CD4-positive, CD25-positive, alpha-beta regulatory T cell (primary cell): ENCODE data around the gene DST. TPM values are rescaled to one million over a fixed set of nuclear protein-coding genes. Genes with fewer than 3 reads are reported as not detected.

Source experiments
- ATAC-seq, 2 donors: fragments of 150-1000 bp; cut with Tn5 transposase; one replicate each; pipeline ENCODE4 v1.10.0; 2021; ENCODE audit warnings: low read depth in 2 of 2, moderate number of reproducible peaks in 2 of 2, moderate library complexity in 1 of 2
- DNase-seq, 3 donors: peaks; one replicate each; pipeline versions ENCODE4 v3.0.0 to v3.0.0-alpha.2; 2012 to 2022; ENCODE audit warnings: mixed read lengths in 1 of 3
- H3K27ac ChIP-seq: one replicate; pipeline ENCODE4 v1.7.0; 2013; ENCODE audit warnings: mild to moderate bottlenecking, low read length; ENCODE audit not compliant: insufficient read depth, poor library complexity, severe bottlenecking
- H3K27me3 ChIP-seq: one replicate; pipeline ENCODE4 v1.7.0; 2013; ENCODE audit warnings: low read length; ENCODE audit not compliant: control insufficient read depth, insufficient read depth
- H3K36me3 ChIP-seq: one replicate; pipeline ENCODE4 v1.7.0; 2013; ENCODE audit warnings: mild to moderate bottlenecking, low read length, moderate library complexity; ENCODE audit not compliant: control insufficient read depth, insufficient read depth
- H3K4me1 ChIP-seq: 2 replicates; pipeline ENCODE4 v1.7.0; 2013; ENCODE audit warnings: mild to moderate bottlenecking, low read length; ENCODE audit not compliant: insufficient read depth, control insufficient read depth, poor library complexity, severe bottlenecking
- H3K4me3 ChIP-seq: one replicate; pipeline ENCODE4 v1.7.0; 2013; ENCODE audit warnings: low read depth, mild to moderate bottlenecking, low read length, moderate library complexity
- H3K9me3 ChIP-seq, 2 experiments: 1 replicate in 1 of 2; 2 replicates in 1 of 2; pipeline ENCODE4 v1.7.0; 2013; ENCODE audit warnings: low read length in 2 of 2, mild to moderate bottlenecking in 1 of 2, moderate library complexity in 1 of 2; ENCODE audit not compliant: control insufficient read depth in 2 of 2
- H3K27ac Mint-ChIP-seq, 3 donors: one replicate each; pipeline ENCODE4 v1.8.0; 2020 to 2022; ENCODE audit warnings: mild to moderate bottlenecking in 3 of 3, mixed read lengths in 3 of 3, moderate library complexity in 2 of 3
- H3K27me3 Mint-ChIP-seq: one replicate; pipeline ENCODE4 v1.8.0; 2022; ENCODE audit warnings: mild to moderate bottlenecking, mixed read lengths
- H3K36me3 Mint-ChIP-seq: one replicate; pipeline ENCODE4 v1.8.0; 2020; ENCODE audit warnings: mixed read lengths
- H3K4me1 Mint-ChIP-seq, 4 donors: one replicate each; pipeline ENCODE4 v1.8.0; 2020 to 2022; ENCODE audit warnings: mixed read lengths in 4 of 4, mild to moderate bottlenecking in 1 of 4
- H3K4me3 Mint-ChIP-seq, 4 donors: one replicate each; pipeline ENCODE4 v1.8.0; 2020 to 2022; ENCODE audit warnings: mild to moderate bottlenecking in 4 of 4, mixed read lengths in 4 of 4, moderate library complexity in 3 of 4
- H3K9me3 Mint-ChIP-seq, 7 donors: one replicate each; pipeline ENCODE4 v1.8.0; 2020 to 2022; ENCODE audit warnings: mixed read lengths in 7 of 7, mild to moderate bottlenecking in 3 of 7, moderate library complexity in 2 of 7
- polyA plus RNA-seq, 4 donors: library from polyadenylated mRNA; unstranded; fragments of 300-500 nt; fragmentation: Illumina TruSeq; gene quantifications; one replicate each; pipeline ENCODE4 v1.2.3, GENCODE V29; 2021
- total RNA-seq: library from RNA; stranded (reverse); gene quantifications from one replicate; pipeline ENCODE4 v1.2.3, GENCODE V29; 2022

DST gene
- total and polyA plus RNA-seq, 5 donors from 2014 or later: 0.30 to 3.8 (median 1.2) TPM; not detected in 2

DNA sequence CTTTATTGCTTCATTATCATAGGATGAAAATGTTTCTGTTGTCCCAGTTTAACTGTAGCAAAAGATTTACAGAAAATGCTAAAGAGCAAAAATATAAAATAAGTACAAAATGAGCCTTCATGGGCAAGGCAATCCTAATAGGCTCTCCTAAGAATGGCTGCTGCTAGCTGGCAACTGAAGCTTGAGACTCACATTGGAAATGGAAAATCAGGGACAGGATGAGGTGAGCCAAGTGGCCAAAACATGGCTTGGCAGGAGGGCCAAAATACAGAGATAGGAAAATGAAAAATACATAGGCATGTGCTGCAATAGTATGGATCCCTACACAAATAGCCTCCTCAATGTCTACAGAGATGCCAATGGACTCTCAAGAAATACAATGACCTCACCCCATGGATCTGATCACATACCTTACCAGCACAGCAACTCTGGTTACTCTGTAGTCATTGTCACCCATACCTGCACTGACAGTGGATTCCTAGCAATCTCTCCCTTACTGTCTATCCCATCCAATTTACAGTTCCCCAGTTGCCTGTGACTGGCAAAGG is 105.4 kb downstream of the DST start:
- no peak overlapping the region for H3K4me3 ChIP-seq
- H3K9me3 ChIP-seq: no peaks in the 10 kb centered on the region
- Mint-ChIP-seq H3K36me3 (no peaks in the 10 kb centered on the region), H3K4me1 (peaks cover 0 to 4% (median 1%) of the 10 kb centered on the region in 4 donors), H3K9me3 (peaks cover 0 to 2% (median 0%) of the 10 kb centered on the region in 7 donors), H3K27me3 (no peaks in the 10 kb centered on the region), H3K27ac (no peak overlapping the region), H3K4me3 (no peak overlapping the region)
- ATAC-seq (no peak), DNase-seq (no peak)
- H3K36me3 ChIP-seq: no peaks in the 10 kb centered on the region
- no peak overlapping the region for H3K27ac ChIP-seq
- peaks cover 3% of the 10 kb centered on the region for H3K4me1 ChIP-seq
- H3K27me3 ChIP-seq: no peaks in the 10 kb centered on the region

GRCh38 chr6:56536536-56536935 is 106.2 kb downstream of the DST start:
- H3K36me3 ChIP-seq: no peaks in the 10 kb centered on the region
- H3K9me3 ChIP-seq: no peaks in the 10 kb centered on the region
- no peaks in the 10 kb centered on the region for H3K36me3 Mint-ChIP-seq
- H3K27ac ChIP-seq: no peak overlapping the region
- H3K4me3 Mint-ChIP-seq: no peak overlapping the region
- no peak overlapping the region for H3K4me3 ChIP-seq
- no peak overlapping the region for H3K27ac Mint-ChIP-seq
- H3K27me3 ChIP-seq: no peaks in the 10 kb centered on the region
- H3K4me1 Mint-ChIP-seq: peaks cover 0 to 4% (median 1%) of the 10 kb centered on the region in 4 donors
- H3K9me3 Mint-ChIP-seq: peaks cover 0 to 2% (median 0%) of the 10 kb centered on the region in 7 donors
- DNase-seq (no peak), ATAC-seq (no peak)
- H3K4me1 ChIP-seq: no peaks in the 10 kb centered on the region
- H3K27me3 Mint-ChIP-seq: no peaks in the 10 kb centered on the region

DNA sequence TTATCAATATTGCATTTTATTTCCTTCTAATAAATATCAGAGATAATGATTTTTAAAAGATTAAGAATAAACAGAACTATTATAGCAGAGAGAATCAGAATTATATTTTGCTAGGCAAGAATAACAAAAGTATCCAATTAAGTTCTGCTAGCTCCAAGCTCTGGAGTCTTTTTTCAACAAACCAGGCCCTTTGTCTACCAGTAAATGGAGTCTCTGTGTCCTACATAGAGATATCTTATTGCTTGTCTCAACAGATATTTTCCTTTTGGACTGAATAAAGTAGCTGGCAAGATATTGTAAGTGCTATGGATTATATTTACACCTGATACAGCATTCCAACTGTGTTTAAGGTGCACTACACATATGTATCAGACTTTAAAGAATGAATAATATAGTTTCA is 107.1 kb downstream of the DST start:
- Mint-ChIP-seq H3K4me3 (no peak overlapping the region), H3K4me1 (peaks cover 0 to 4% (median 1%) of the 10 kb centered on the region in 4 donors), H3K27ac (no peak overlapping the region), H3K36me3 (no peaks in the 10 kb centered on the region), H3K9me3 (peaks cover 0 to 2% (median 0%) of the 10 kb centered on the region in 7 donors), H3K27me3 (no peaks in the 10 kb centered on the region)
- Histone ChIP-seq H3K36me3 (no peaks in the 10 kb centered on the region), H3K4me1 (no peaks in the 10 kb centered on the region), H3K4me3 (no peak overlapping the region), H3K27ac (no peak overlapping the region), H3K27me3 (no peaks in the 10 kb centered on the region), H3K9me3 (no peaks in the 10 kb centered on the region)
- ATAC-seq (no peak), DNase-seq (no peak)

GRCh38 chr6:56534680-56535419 is 107.8 kb downstream of the DST start:
- Mint-ChIP-seq H3K36me3 (no peaks in the 10 kb centered on the region), H3K4me3 (no peak overlapping the region), H3K27ac (no peak overlapping the region), H3K4me1 (peaks cover 0 to 4% (median 1%) of the 10 kb centered on the region in 4 donors), H3K27me3 (no peaks in the 10 kb centered on the region), H3K9me3 (peaks cover 0 to 2% (median 0%) of the 10 kb centered on the region in 7 donors)
- ATAC-seq (no peak), DNase-seq (no peak)
- H3K9me3 ChIP-seq: no peaks in the 10 kb centered on the region
- no peaks in the 10 kb centered on the region for H3K36me3 ChIP-seq
- no peaks in the 10 kb centered on the region for H3K4me1 ChIP-seq
- no peaks in the 10 kb centered on the region for H3K27me3 ChIP-seq
- H3K27ac ChIP-seq: no peak overlapping the region
- no peak overlapping the region for H3K4me3 ChIP-seq

DNA sequence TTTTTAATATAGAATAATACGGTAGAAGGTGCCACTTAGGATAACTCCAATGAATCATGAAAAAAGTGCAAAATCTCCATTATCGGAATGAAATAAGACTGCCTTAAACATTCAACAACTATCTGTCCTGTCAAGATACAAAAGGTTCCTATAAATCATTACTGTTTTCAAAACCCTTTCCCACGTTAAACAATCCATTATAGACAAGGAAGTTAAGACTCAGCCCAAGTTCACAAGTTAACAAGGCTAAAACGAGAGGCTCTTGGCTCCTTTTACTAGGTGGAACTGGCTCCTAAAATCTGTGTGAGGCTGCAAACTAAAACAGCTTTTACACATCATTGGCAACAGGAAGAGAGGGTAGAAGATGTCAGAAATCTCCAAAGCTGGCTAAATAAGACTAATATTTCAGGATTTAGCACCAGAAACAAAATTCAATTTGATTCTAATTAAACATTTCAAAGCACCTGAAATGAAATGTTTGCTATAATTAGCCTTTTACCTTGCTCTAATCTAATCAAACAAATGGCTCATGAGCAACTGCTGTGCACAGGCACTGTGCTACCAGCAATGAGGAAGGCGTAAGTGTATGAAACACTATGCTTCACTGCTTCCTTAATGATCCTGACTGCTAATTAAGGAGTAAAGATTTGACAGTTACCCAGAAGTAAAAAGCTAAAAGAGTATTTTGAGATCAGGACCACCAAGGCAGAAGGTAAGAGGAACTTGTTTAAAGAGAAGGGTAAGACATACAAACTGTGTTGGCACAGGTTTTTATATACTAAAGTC is 109.7 kb downstream of the DST start:
- Histone ChIP-seq H3K4me1 (no peaks in the 10 kb centered on the region), H3K4me3 (no peak overlapping the region), H3K9me3 (no peaks in the 10 kb centered on the region), H3K27ac (no peak overlapping the region), H3K36me3 (no peaks in the 10 kb centered on the region), H3K27me3 (no peaks in the 10 kb centered on the region)
- ATAC-seq (no peak), DNase-seq (no peak)
- H3K27ac Mint-ChIP-seq: no peak overlapping the region
- no peaks in the 10 kb centered on the region for H3K36me3 Mint-ChIP-seq
- H3K4me3 Mint-ChIP-seq: no peak overlapping the region
- H3K4me1 Mint-ChIP-seq: no peaks in the 10 kb centered on the region
- H3K9me3 Mint-ChIP-seq: peaks cover 0 to 2% (median 0%) of the 10 kb centered on the region in 7 donors
- no peaks in the 10 kb centered on the region for H3K27me3 Mint-ChIP-seq

- Mint-ChIP-seq H3K27me3 (no peaks in the 10 kb centered on the region), H3K36me3 (no peaks in the 10 kb centered on the region)
Observed at GRCh38 chr6:56531839-56532595, 110.7 kb downstream of the DST start.

DNA sequence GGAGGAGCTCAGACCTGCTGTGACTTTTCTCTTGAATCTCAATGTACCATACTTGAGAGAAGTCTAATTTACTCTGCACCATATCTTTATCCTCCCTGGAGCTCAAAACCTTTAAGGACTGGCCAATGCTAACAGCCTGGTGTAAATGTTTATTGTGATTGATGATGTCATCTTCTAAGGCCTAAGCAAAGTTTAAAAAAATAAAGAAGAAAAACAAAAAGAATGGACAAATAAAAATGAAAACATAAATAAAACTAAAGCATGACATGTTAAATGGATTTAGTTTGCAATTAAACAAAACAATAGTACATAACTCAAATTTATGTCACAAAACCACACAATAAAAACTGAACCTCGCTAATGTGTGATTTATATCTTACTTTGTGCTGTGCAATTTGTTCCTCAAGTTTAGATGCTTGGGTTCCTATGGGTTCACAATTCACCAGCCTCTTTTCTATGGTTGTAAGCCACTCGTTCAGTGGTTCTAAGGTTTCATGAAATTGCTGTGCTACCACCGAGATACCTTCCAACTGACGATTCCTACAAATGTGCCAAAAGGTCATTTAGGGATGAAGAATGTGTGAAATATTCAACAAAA is 113.0 kb downstream of the DST start:
- no peak for DNase-seq
- Mint-ChIP-seq H3K4me3 (no peak overlapping the region), H3K36me3 (no peaks in the 10 kb centered on the region), H3K27me3 (no peaks in the 10 kb centered on the region), H3K9me3 (peaks cover 0 to 2% (median 0%) of the 10 kb centered on the region in 7 donors), H3K4me1 (no peaks in the 10 kb centered on the region), H3K27ac (no peak overlapping the region)
- no peak for ATAC-seq
- Histone ChIP-seq H3K4me3 (no peak overlapping the region), H3K9me3 (no peaks in the 10 kb centered on the region), H3K4me1 (no peaks in the 10 kb centered on the region), H3K27me3 (no peaks in the 10 kb centered on the region), H3K27ac (no peak overlapping the region), H3K36me3 (no peaks in the 10 kb centered on the region)

More at GRCh38 chr6:56531839-56532595, 110.7 kb downstream of the DST start:
- no peaks in the 10 kb centered on the region for H3K9me3 ChIP-seq
- H3K4me3 ChIP-seq: no peak overlapping the region
- no peaks in the 10 kb centered on the region for H3K27me3 ChIP-seq
- Mint-ChIP-seq H3K27ac (peak overlapping the region in 1 of 3 donors; percentile 28), H3K9me3 (peaks cover 0 to 2% (median 0%) of the 10 kb centered on the region in 7 donors), H3K4me3 (no peak overlapping the region), H3K4me1 (no peaks in the 10 kb centered on the region)
- DNase-seq (no peak), ATAC-seq (no peak)
- no peaks in the 10 kb centered on the region for H3K4me1 ChIP-seq
- no peak overlapping the region for H3K27ac ChIP-seq
- no peaks in the 10 kb centered on the region for H3K36me3 ChIP-seq
